ENCODE data around the gene NSL1.

The NSL1 gene

GRCh38 chr1:212703991-212704564 is 87.5 kb downstream of the NSL1 start:
- DNase-seq (ENCODE audit: low spot score) = no peak

GRCh38 chr1:212702672-212703071 is 88.9 kb downstream of the NSL1 start:
- no peak for DNase-seq (ENCODE audit: low spot score)

DNA sequence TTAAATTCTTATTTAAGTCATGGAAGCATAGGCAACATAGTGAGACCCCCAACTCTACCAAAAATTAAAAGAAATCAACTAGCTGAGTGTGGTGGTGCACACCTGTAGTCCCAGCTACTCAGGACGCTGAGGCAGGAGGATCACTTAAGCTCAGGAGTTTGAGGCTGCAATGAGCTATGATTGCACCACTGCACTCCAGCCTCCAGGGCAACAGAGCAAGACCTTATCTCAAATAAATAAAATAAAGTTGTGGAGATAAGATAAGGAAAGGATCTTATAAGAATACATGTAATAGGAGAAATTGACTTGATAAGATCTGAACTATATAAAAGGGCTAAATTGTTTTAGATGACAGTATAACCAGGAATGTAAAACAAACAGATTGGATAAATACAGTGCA is 89.7 kb downstream of the NSL1 start:
- no peak for DNase-seq (ENCODE audit: low spot score)

- DNase-seq (ENCODE audit: low spot score) = no peak
These were observed 90.4 kb downstream of the NSL1 start for GRCh38 chr1:212700892-212701819.

- DNase-seq (ENCODE audit: low spot score) = no peak
These were observed 91.2 kb downstream of the NSL1 start for GRCh38 chr1:212700223-212700891.

GRCh38 chr1:212699625-212700222 is 91.9 kb downstream of the NSL1 start, which contains the start of gene BATF3:
BATF3 (minus strand) TSS chr1:212699840; CDS start chr1:212699762, 78 bp downstream.
- no peak for DNase-seq (ENCODE audit: low spot score)

- DNase-seq (ENCODE audit: low spot score) = no peak
These were observed 92.4 kb downstream of the NSL1 start for GRCh38 chr1:212699104-212699624.

DNA sequence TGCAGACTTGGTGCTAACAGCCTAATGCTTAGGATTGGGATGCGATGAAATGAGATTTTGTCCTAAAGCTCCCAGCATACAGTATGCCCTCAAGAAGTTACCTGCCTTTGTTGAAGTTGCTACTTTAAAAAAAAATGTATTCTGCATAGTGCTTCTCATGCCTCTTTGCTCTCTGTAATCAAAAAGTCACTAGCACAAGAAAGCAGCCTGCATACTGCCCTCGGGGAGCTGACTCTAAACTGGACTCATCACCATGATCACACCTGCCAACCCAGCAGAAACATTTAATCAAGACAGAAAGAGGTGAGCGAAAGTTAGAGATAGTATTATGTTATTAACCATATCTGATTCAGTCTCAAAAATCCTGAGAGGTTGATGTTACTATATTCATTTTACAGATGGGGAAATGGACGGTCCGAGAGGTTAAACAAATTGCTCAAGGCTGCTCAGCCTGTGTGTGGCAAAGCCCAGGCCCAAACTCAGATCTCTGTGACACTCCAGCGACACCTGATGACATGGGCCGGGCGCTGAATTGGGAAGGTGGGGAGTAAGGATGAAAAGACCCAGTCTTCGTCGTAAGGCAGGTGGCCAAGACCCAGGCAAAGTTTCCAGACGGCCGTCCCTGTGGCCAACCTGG is 93.0 kb downstream of the NSL1 start:
- DNase-seq (ENCODE audit: low spot score) = no peak

- no peak for DNase-seq (ENCODE audit: low spot score)
These were observed 94.8 kb downstream of the NSL1 start for GRCh38 chr1:212696721-212697331.

- no peak for DNase-seq (ENCODE audit: low spot score)
These were observed 98.6 kb downstream of the NSL1 start for GRCh38 chr1:212692774-212693644.

GRCh38 chr1:212691561-212692071 is 100.0 kb downstream of the NSL1 start:
- DNase-seq (ENCODE audit: low spot score) = no peak

DNA sequence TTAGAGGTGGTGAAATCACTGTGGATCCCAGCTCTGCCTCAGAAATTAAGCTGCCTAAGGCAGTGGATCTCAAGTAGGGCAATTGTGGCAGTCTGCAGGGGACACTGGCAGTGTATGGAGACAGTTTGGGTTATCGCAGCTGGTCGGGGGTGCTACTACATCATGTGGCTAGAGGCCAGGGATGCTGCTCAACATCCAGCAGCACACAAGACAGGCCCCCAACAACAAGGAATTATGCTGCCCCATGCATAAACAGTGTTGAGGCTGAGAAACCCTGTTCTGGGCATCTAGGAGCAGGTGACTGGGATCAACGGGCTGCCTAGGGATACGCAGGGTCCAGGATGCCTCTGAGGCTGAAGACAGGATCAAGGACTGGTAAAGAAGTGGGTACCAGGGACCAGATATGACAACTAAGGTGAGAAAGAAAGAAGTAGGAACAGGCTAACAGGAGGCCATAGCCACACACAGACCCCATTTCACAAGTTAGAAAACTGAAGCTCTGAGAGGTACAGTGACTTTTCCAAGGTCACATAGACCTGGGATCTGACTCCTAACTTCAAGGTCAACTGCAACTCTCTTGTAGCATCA is 100.7 kb downstream of the NSL1 start:
- no peak for DNase-seq (ENCODE audit: low spot score)

- no peak for DNase-seq (ENCODE audit: low spot score)
These were observed 101.6 kb downstream of the NSL1 start for GRCh38 chr1:212689758-212690529.

DNA sequence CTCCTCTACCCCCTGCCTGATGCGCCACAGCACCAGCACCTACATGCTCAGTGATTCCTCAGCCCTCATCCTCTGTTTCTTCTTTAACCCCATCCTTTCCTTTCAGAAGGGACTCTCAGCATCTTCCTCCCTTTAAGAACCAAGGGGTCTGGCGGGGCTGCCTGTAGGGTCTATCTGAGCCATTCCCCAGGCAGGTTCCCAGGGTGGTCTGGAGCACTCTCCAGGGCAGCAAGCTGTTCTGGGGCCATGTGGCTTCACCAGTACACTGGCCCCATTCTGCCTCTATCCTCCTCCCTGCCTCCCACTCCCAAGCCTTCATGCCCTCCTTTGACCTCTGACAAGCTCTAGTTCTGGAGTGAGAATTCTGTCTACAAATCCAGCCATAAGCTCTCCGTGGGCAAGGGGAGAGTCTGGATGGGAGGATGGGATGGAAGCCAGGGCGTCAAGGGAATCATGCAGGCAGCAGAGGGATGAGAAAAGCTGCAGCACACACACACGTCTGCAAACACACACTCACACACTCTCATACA is 102.3 kb downstream of the NSL1 start:
- DNase-seq (ENCODE audit: low spot score) = no peak

DNA sequence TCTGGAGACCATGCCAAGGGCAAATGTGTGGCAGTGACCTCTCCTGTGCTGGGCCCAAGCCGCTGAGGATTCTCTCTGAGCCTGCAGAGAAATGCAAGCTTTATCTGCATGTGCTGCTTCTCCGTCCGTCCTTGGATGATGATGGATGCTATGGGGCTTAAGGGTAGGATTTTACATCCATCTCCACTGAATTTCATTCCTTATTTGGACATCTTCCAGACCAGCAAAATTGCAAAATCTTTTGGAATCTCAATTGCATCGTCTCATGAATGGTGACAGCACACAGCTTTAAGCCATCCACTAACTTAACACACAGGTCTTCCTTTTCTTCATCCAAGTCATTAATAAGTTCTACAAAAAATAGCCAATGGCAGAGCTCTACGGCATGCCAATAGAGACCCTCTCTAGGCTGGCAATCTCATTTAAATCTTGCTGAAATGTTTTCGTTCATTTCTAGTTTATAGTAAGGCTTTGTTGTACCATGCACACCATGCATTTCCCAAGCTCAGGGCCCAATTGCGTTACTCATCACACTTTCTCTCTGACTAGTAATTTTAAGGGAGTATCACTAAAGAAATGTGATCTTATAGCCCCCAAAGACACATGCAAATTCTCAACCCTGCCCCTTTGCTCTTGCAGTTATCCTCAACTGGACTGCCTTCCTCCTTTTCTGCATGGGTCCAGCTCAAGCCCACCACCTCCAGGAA is 103.1 kb downstream of the NSL1 start:
- no peak for DNase-seq (ENCODE audit: low spot score)

- DNase-seq (ENCODE audit: low spot score) = no peak
These were observed 103.8 kb downstream of the NSL1 start for GRCh38 chr1:212687811-212688210.

DNA sequence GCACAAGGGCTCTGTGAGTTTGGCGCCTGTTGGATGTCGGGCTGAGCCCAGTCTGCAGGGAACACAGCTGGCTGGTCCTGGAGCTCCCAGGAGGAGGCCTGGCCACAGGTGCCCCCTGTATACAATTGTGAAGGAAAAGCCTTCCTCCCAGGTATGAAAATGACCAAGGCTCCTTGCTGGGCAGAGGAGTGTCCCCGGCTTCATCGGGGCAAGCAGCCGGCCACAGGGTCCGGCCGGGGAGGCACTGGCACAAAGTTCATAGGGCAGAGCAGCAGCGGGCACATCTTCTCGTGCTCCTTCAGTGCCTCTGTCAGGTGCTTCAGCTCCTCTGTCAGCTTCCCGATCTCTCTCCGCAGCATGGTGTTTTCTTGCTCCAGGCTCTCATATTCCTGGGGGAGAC is 105.0 kb downstream of the NSL1 start:
- no peak for DNase-seq (ENCODE audit: low spot score)

DNA sequence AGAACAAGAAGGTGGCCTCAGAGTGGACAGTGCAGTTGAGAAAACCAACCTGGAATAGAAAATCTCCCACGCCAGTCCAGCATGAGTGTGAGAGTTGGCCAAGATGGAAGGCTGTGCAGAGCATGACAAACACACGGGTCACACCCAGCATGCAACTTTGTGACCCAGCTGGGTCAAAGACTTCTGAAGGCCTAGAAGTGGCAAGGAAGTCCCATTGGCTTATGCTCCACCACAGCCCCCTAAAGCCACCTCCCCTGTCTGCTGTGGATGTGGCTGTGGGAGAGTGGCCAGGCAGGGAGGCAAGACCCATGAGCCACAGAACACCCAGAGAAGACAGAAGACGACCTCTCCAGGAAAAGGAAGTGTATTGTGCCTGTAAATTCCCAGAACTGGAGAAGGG is 105.5 kb downstream of the NSL1 start:
- DNase-seq (ENCODE audit: low spot score) = no peak
